GM12875 (cell line): Measurements from ENCODE around the gene TBX10.

Experiments used
- H3K4me3 ChIP-seq: one replicate; pipeline ENCODE4 v1.5.1; 2011; ENCODE audit warnings: low read depth, low read length, control low read depth
- CTCF ChIP-seq: IDR thresholded peaks from 2 replicates; pipeline ENCODE4 v1.5.1; 2011; ENCODE audit warnings: low read depth, mild to moderate bottlenecking, control low read depth, inconsistent platforms, low read length, moderate library complexity, borderline replicate concordance; ENCODE audit not compliant: insufficient read depth

The TBX10 gene

DNA sequence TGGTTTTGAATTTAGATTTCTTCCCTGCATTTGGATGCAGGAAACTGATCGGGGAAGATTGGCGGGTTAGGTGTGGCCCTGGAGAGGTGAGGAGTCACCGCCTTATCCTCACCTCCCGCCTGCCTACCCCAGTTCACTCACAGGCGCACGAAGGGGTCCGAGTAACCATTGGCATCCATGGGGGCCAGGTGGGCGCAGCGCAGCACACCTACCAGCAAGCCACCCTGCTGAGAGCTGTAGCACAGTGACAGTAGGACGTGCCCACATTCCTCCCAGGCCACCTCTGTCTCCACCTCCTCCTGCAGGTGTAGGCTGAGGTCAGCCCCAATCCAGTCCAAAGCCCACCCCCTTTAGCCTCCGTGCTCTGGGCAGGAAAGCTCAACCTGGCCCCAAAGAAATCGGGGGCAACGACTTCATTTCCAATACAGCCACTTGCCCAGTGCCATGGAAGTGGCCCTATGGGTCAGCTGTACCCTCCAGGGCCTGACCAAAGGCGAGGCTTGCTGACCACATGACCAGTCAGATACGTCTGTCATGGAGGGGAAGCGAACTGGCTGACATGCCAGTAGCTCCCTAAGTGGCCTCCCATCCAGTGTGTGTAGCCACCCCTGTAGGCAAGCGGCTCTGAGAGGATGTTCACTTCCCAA lies 26.1 kb downstream of the TBX10 start:
- TF ChIP-seq CTCF = no peak
- no peak overlapping the region for H3K4me3 ChIP-seq

DNA sequence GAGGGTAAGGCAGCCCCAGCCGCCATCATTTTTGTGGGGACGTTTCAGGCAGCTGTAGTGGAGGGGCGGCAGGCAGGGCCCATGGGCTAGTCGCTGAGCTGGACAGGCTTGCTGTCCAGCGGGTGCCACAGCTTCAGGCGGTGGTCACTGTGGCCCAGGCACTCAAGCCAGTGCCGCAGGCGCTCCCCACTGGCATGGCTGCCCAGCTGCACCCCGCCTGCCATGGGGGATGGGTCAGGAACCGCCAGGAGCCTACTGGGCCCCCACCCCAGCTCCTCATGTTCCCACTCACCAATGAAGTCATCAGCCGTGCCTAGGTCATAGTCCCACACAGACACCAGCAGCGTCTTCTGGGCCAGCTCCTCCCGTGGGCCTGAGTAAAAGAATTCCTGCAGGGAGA lies 26.8 kb downstream of the TBX10 start:
- TF ChIP-seq CTCF = no peak
- no peak overlapping the region for H3K4me3 ChIP-seq

DNA sequence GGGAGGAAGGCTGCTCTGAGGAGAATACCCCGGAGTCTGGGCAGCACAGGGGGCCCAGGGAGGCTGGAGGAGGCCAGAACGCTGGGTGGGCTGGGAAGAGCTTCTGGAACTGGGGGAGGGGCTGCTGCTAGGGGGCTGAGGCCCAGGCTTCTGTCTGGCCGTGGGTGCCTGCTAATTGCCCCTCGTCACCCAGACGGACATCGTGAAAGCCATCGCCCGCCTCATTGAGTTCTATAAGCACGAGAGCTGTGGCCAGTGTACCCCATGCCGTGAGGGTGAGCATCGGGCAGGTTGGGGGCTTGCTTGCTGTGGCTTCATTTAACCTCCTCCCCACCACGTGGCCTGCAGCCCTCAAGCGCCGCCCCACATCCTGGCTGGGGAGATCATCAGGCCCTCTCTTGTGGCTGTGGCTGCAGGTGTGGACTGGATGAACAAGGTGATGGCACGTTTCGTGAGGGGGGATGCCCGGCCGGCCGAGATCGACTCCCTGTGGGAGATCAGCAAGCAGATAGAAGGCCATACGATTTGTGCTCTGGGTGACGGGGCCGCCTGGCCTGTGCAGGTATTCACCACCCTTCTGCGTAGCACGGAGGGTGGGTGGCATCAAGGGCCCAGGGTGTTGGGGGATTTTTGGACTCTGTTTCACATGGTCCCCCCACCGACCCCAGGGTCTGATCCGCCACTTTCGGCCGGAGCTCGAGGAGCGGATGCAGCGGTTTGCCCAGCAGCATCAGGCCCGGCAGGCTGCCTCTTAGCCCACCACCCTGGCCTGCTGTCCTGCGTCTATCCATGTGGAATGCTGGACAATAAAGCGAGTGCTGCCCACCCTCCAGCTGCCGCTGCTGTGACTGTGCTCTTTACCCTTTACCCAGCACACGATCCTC lies 27.6 kb downstream of the TBX10 start:
- TF ChIP-seq CTCF = no peak
- H3K4me3 ChIP-seq = no peak overlapping the region

- H3K4me3 ChIP-seq = no peak overlapping the region
- no peak for TF ChIP-seq CTCF
Observed at GRCh38 chr11:67611165-67611564, 28.4 kb downstream of the TBX10 start.

- TF ChIP-seq CTCF = no peak
- H3K4me3 ChIP-seq = no peak overlapping the region
Observed at GRCh38 chr11:67610302-67610868, 29.2 kb downstream of the TBX10 start.

DNA sequence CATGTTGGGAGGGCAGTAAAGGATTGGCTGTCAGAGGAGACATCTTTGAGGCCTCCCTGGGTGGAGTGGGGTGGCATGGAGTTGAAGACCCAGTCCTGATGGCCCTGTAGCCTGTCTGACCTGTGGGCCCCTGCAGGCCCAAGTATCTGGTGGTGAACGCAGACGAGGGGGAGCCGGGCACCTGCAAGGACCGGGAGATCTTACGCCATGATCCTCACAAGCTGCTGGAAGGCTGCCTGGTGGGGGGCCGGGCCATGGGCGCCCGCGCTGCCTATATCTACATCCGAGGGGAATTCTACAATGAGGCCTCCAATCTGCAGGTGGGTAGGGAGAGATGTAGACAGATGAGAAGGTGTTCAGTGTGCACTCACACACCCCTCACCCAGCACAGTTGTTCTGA lies 30.2 kb downstream of the TBX10 start:
- H3K4me3 ChIP-seq = no peak overlapping the region
- no peak for TF ChIP-seq CTCF
